WERI-Rb-1 (cell line): ENCODE measurements around the gene BPNT1.
A peak's percentile ranks its signal among the peaks of the same experiment; 100 is the strongest.
"Not testable (repeated sequence)": the region's sequence is repeated elsewhere in the genome, so short reads cannot be mapped to it uniquely, and the experiment has no call there.

Source experiments
- DNase-seq: peaks from one replicate; pipeline ENCODE4 v3.0.0-alpha.2; 2020
- H3K27ac ChIP-seq: fragments of 250-450 bp; sonication (Bioruptor Pico); 2 replicates; pipeline ENCODE4 v1.5.1; 2020; ENCODE audit warnings: mild to moderate bottlenecking, moderate library complexity
- H3K27me3 ChIP-seq: fragments of 250-450 bp; sonication (Bioruptor Pico); 2 replicates; pipeline ENCODE4 v1.5.1; 2021; ENCODE audit warnings: mild to moderate bottlenecking, low read depth, moderate library complexity; ENCODE audit not compliant: insufficient read depth, severe bottlenecking
- H3K36me3 ChIP-seq: fragments of 250-450 bp; sonication (Bioruptor Pico); 2 replicates; pipeline ENCODE4 v1.5.1; 2020; ENCODE audit warnings: mild to moderate bottlenecking, moderate library complexity
- H3K4me3 ChIP-seq: 2 replicates; pipeline ENCODE4 v1.5.1; 2011; ENCODE audit warnings: low read depth, mild to moderate bottlenecking, control low read depth, low read length
- H3K9me3 ChIP-seq: fragments of 250-450 bp; sonication (Bioruptor Pico); 2 replicates; pipeline ENCODE4 v1.5.1; 2021; ENCODE audit warnings: mild to moderate bottlenecking, moderate library complexity; ENCODE audit not compliant: severe bottlenecking
- CTCF ChIP-seq: IDR thresholded peaks from 2 replicates; pipeline ENCODE4 v1.5.1; 2011; ENCODE audit warnings: low read depth, mild to moderate bottlenecking, control low read depth, inconsistent platforms, low read length

BPNT1 gene

GRCh38 chr1:220113136-220113695 is 23.6 kb upstream of the BPNT1 start:
- peaks cover 73% of the 10 kb centered on the region for H3K36me3 ChIP-seq
- peak; percentile 47 for TF ChIP-seq CTCF
- no peaks in the 10 kb centered on the region for H3K9me3 ChIP-seq
- no peak overlapping the region for H3K4me3 ChIP-seq
- no peaks in the 10 kb centered on the region for H3K27me3 ChIP-seq
- H3K27ac ChIP-seq = no peak overlapping the region
- no peak for DNase-seq

- not testable (repeated sequence) for H3K27me3 ChIP-seq, DNase-seq, H3K9me3 ChIP-seq, H3K4me3 ChIP-seq, H3K27ac ChIP-seq
- peaks cover 73% of the 10 kb centered on the region for H3K36me3 ChIP-seq
These were observed 23.0 kb upstream of the BPNT1 start for GRCh38 chr1:220112600-220112999.

DNA sequence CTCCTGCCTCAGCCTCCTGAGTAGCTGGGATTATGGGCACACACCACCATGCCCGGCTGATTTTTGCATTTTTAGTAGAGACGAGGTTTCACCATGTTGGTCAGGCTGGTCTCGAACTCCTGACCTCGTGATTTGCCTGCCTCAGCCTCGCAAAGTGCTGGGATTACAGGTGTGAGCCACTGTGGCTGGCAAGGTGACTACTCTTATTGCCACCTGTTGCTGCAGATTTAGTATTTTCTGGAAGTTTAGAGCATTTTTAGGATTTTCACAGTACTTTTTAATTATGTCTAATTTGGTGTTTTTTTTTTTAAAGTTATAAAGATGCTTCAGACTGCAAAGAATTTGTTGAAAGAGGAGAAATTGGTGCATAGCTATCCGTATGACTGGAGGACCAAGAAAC is 20.9 kb upstream of the BPNT1 start:
- H3K27ac ChIP-seq, H3K27me3 ChIP-seq, H3K4me3 ChIP-seq, DNase-seq, H3K9me3 ChIP-seq: not testable (repeated sequence)
- H3K36me3 ChIP-seq = peaks cover 77% of the 10 kb centered on the region

- DNase-seq = no peak
- no peaks in the 10 kb centered on the region for H3K27me3 ChIP-seq
- no peak for TF ChIP-seq CTCF
- H3K27ac ChIP-seq = no peak overlapping the region
- peaks cover 76% of the 10 kb centered on the region for H3K36me3 ChIP-seq
- H3K4me3 ChIP-seq = no peak overlapping the region
- no peaks in the 10 kb centered on the region for H3K9me3 ChIP-seq
These were observed 10.2 kb upstream of the BPNT1 start for GRCh38 chr1:220099826-220100225.

DNA sequence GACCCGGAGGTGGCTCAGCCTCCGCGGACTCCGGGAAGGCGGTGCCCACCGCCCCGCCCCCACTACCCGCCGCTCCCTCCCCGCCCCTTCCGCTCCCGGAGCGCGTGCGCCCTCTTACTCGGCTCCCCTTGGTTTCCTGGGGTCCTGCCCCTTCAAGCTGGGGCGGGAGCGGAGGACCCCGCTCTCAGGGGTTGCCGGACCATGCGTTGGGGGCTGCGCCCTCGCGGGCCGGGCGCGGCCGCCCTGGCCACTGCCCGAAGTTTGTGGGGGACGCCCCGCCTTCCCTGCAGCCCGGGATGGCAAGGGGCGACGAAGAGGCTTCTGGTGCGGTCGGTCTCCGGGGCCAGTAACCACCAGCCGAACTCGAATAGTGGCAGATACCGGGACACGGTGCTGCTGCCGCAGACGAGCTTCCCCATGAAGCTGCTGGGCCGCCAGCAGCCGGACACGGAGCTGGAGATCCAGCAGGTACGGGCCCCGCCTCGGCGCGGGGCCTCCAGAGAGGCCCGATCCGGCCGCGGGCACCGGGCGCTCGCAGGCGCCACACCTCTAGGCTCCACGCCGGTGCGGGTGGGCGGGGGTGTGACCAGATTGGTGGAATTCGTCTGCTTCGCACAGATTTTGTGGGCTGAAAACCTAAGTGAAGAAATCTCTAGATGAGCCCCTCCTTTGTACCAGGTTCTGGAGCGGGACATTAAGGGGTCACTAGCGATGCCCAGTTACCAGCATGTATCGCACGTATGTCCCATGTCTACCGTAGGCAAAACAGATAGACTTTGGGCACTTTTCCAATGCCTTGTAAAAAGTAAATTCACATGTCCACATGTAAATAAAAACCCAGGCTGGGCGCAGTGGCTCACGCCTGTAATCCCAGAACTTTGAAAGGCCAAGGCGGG is 4.7 kb upstream of the BPNT1 start, which contains the start of gene IARS2:
TSS of gene IARS2 (plus strand) at position 117 of the 896 bp plus-strand sequence. CDS start at position 202, 85 bp downstream.
- DNase-seq = peak; percentile 92
- no peak for TF ChIP-seq CTCF
- H3K4me3 ChIP-seq = peak within 1 kb of the TSS; percentile 100
- H3K27ac ChIP-seq = peak within 1 kb of the TSS; percentile 70
- no peaks in the 10 kb centered on the region for H3K27me3 ChIP-seq
- H3K36me3 ChIP-seq = peaks cover 24% of the 10 kb centered on the region
- no peaks in the 10 kb centered on the region for H3K9me3 ChIP-seq

GRCh38 chr1:220093361-220094015 is 3.9 kb upstream of the BPNT1 start:
- Histone ChIP-seq H3K27me3 (no peaks in the 10 kb centered on the region), H3K4me3 (no peak overlapping the region), H3K27ac (0 out of 2 replicates have a peak overlapping the region, but pooled peaks have one; percentile 11), H3K36me3 (peaks cover 20% of the 10 kb centered on the region), H3K9me3 (no peaks in the 10 kb centered on the region)
- no peak for TF ChIP-seq CTCF
- DNase-seq = no peak
